OCI-LY7 (cell line): ENCODE measurements around the gene XYLT1.

Experiments
- CTCF ChIP-seq: fragments of 200-600 bp; sonication (generic); conservative IDR thresholded peaks from 2 replicates; pipeline ENCODE4 v1.5.1; 2014; ENCODE audit warnings: mild to moderate bottlenecking, antibody characterized with exemption, low read length, moderate library complexity, mixed read lengths
- EZH2phosphoT487 ChIP-seq: fragments of 200-600 bp; sonication (generic); IDR thresholded peaks from 2 replicates; pipeline ENCODE4 v1.6.1; 2018; ENCODE audit warnings: low read depth, borderline replicate concordance, mild to moderate bottlenecking, mixed run types, antibody characterized with exemption, low read length, moderate library complexity, mixed read lengths

GRCh38 chr16:17258848-17259713, 211.7 kb downstream of the XYLT1 start:
- TF ChIP-seq CTCF (peak; percentile 66), EZH2phosphoT487 (no peak)
